GM23248 (cell line): ENCODE data around the gene SHANK2. TPM values are rescaled to one million over a fixed set of nuclear protein-coding genes. Genes with fewer than 3 reads are reported as not detected.

Experiments used
- DNase-seq: peaks from one replicate; pipeline ENCODE4 v3.0.0-alpha.2; 2015
- H2AFZ ChIP-seq: fragments of 200-600 bp; sonication (generic); 2 replicates; pipeline ENCODE4 v1.6.1; 2016; ENCODE audit warnings: antibody characterized with exemption
- H3F3A ChIP-seq: fragments of 200-600 bp; sonication (generic); 2 replicates; pipeline ENCODE4 v1.6.1; 2016; ENCODE audit warnings: mild to moderate bottlenecking, antibody characterized with exemption, mixed run types; ENCODE audit not compliant: insufficient read depth
- H3K27ac ChIP-seq: fragments of 200-600 bp; sonication (generic); 2 replicates; pipeline ENCODE4 v1.5.1; 2016; ENCODE audit warnings: mild to moderate bottlenecking
- H3K27me3 ChIP-seq: fragments of 200-600 bp; sonication (generic); replicated peaks from 2 replicates; pipeline ENCODE4 v1.6.1; 2016; ENCODE audit warnings: mild to moderate bottlenecking; ENCODE audit not compliant: insufficient read depth
- H3K36me3 ChIP-seq: fragments of 200-600 bp; sonication (generic); 2 replicates; pipeline ENCODE4 v1.6.1; 2016; ENCODE audit warnings: low read depth, mild to moderate bottlenecking
- H3K4me1 ChIP-seq: fragments of 200-600 bp; sonication (generic); 2 replicates; pipeline ENCODE4 v1.6.1; 2016; ENCODE audit warnings: mild to moderate bottlenecking; ENCODE audit not compliant: insufficient read depth
- H3K4me2 ChIP-seq: fragments of 200-600 bp; sonication (generic); one replicate; pipeline ENCODE4 v1.6.1; 2016; ENCODE audit warnings: mild to moderate bottlenecking; ENCODE audit not compliant: unreplicated experiment
- H3K4me3 ChIP-seq: fragments of 200-600 bp; sonication (generic); 2 replicates; pipeline ENCODE4 v1.5.1; 2016; ENCODE audit warnings: mild to moderate bottlenecking
- H3K79me2 ChIP-seq: fragments of 200-600 bp; sonication (generic); 2 replicates; pipeline ENCODE4 v1.6.1; 2016; ENCODE audit warnings: mild to moderate bottlenecking; ENCODE audit not compliant: insufficient read depth
- H3K9ac ChIP-seq: fragments of 200-600 bp; sonication (generic); 2 replicates; pipeline ENCODE4 v1.6.1; 2016; ENCODE audit warnings: mild to moderate bottlenecking
- H3K9me2 ChIP-seq: fragments of 200-600 bp; sonication (generic); 2 replicates; pipeline ENCODE4 v1.6.1; 2016; ENCODE audit warnings: mixed run types, mild to moderate bottlenecking, moderate library complexity; ENCODE audit not compliant: insufficient read depth
- H3K9me3 ChIP-seq: fragments of 200-600 bp; sonication (generic); one replicate; pipeline ENCODE4 v1.6.1; 2017; ENCODE audit warnings: low read depth
- H4K20me1 ChIP-seq: fragments of 200-600 bp; sonication (generic); 2 replicates; pipeline ENCODE4 v1.6.0; 2016; ENCODE audit not compliant: insufficient read depth
- EZH2 ChIP-seq: fragments of 200-600 bp; sonication (generic); IDR thresholded peaks from 2 replicates; pipeline ENCODE4 v1.6.1; 2018; ENCODE audit warnings: antibody characterized with exemption, mild to moderate bottlenecking; ENCODE audit not compliant: insufficient read depth, poor library complexity, severe bottlenecking
- EZH2phosphoT487 ChIP-seq: fragments of 200-600 bp; sonication (generic); IDR thresholded peaks from 2 replicates; pipeline ENCODE4 v1.6.1; 2018; ENCODE audit warnings: antibody characterized with exemption, moderate library complexity, mild to moderate bottlenecking, low read depth; ENCODE audit not compliant: insufficient read depth
- WGBS, 2 experiments: methylation state at CpG; one replicate each; pipeline ENCODE4 v1.1.6; 2015 to 2017; ENCODE audit warnings: low lambda C conversion rate in 2 of 2, low coverage in 1 of 2; ENCODE audit errors: missing lambda C conversion rate in 2 of 2; 5-methylcytosine and 5-hydroxymethylcytosine counted together
- in situ Hi-C: fragments of 300-500 bp; cut with MboI; formaldehyde crosslinking; loops from 2 replicates; pipeline ENCODE4 v1.15.0; 2020
- polyA plus RNA-seq: library from polyadenylated mRNA; unstranded; fragments of >200 nt; fragmentation: Nextera tagmentation; extraction: Ambion mirVana; gene quantifications from 2 replicates; pipeline ENCODE4 v1.2.1, GENCODE V29; 2016
- total RNA-seq: library from RNA; depleted of rRNA; stranded (reverse); fragments of >200 nt; shearing (Covaris generic); gene quantifications from 2 replicates; pipeline ENCODE4 v1.2.3, GENCODE V29; 2014

Gene SHANK2
- total and polyA plus RNA-seq, 2 experiments from 2014 or later: 0.22 to 0.30 TPM

GRCh38 chr11:71240061-71240690 is 12.2 kb downstream of the SHANK2 start:
- in situ Hi-C loops: no loop called here
- Histone ChIP-seq H3K4me3 (peak overlapping the region; percentile 53; the same call in 1 of the 2 replicates), H4K20me1 (no peaks in the 10 kb centered on the region), H2AFZ (no peak overlapping the region), H3F3A (peaks cover 6% of the 10 kb centered on the region; the same call in 1 of the 2 replicates), H3K9ac (no peak overlapping the region), H3K9me3 (no peaks in the 10 kb centered on the region), H3K79me2 (no peaks in the 10 kb centered on the region), H3K4me1 (peaks cover 9% of the 10 kb centered on the region; the same call in 1 of the 2 replicates), H3K9me2 (no peaks in the 10 kb centered on the region), H3K4me2 (no peak overlapping the region), H3K36me3 (no peaks in the 10 kb centered on the region), H3K27me3 (peaks cover 13% of the 10 kb centered on the region; the same call in 1 of the 2 replicates), H3K27ac (no peak overlapping the region; the same call in 1 of the 2 replicates)
- TF ChIP-seq EZH2phosphoT487: no peak
- no peak for TF ChIP-seq EZH2
- WGBS, 2 experiments: 57 to 59% methylated on average over 12 of the region's 12 CpGs
- no peak for DNase-seq

- in situ Hi-C loops: no loop called here
- no peak overlapping the region for H3K9ac ChIP-seq
- no peaks in the 10 kb centered on the region for H3K9me2 ChIP-seq
- DNase-seq: no peak
- TF ChIP-seq EZH2phosphoT487 (no peak), EZH2 (no peak)
- no peaks in the 10 kb centered on the region for H4K20me1 ChIP-seq
- no peak overlapping the region for H3K4me2 ChIP-seq
- no peaks in the 10 kb centered on the region for H3K79me2 ChIP-seq
- H3F3A ChIP-seq: peaks cover 6% of the 10 kb centered on the region; the same call in 1 of the 2 replicates
- no peak overlapping the region for H3K4me3 ChIP-seq
- H3K9me3 ChIP-seq: no peaks in the 10 kb centered on the region
- 52 to 59% methylated on average over 7 of the region's 7 CpGs for WGBS, 2 experiments
- no peak overlapping the region for H2AFZ ChIP-seq
- no peaks in the 10 kb centered on the region for H3K36me3 ChIP-seq
- H3K27me3 ChIP-seq: peaks cover 13% of the 10 kb centered on the region; the same call in 1 of the 2 replicates
- H3K4me1 ChIP-seq: peaks cover 9% of the 10 kb centered on the region; the same call in 1 of the 2 replicates
- no peak overlapping the region for H3K27ac ChIP-seq
These were observed 12.8 kb downstream of the SHANK2 start for GRCh38 chr11:71239581-71239980.

- Histone ChIP-seq H3K27ac (no peak overlapping the region), H3F3A (peaks cover 6% of the 10 kb centered on the region; the same call in 1 of the 2 replicates), H3K27me3 (peaks cover 13% of the 10 kb centered on the region; the same call in 1 of the 2 replicates), H3K4me1 (peaks cover 9% of the 10 kb centered on the region; the same call in 1 of the 2 replicates), H2AFZ (no peak overlapping the region), H3K9ac (no peak overlapping the region), H3K4me2 (no peak overlapping the region), H3K4me3 (no peak overlapping the region), H3K9me2 (no peaks in the 10 kb centered on the region), H3K9me3 (no peaks in the 10 kb centered on the region), H3K36me3 (no peaks in the 10 kb centered on the region), H3K79me2 (no peaks in the 10 kb centered on the region), H4K20me1 (no peaks in the 10 kb centered on the region)
- no peak for DNase-seq
- no peak for TF ChIP-seq EZH2
- no peak for TF ChIP-seq EZH2phosphoT487
- in situ Hi-C loops: no loop called here
- 70 to 82% methylated on average over 7 of the region's 7 CpGs for WGBS, 2 experiments
These were observed 13.4 kb downstream of the SHANK2 start for GRCh38 chr11:71238941-71239340.

GRCh38 chr11:71238285-71238875 is 14.0 kb downstream of the SHANK2 start:
- Histone ChIP-seq H3K4me1 (peaks cover 9% of the 10 kb centered on the region; the same call in 1 of the 2 replicates), H2AFZ (no peak overlapping the region), H3K79me2 (no peaks in the 10 kb centered on the region), H3K27ac (no peak overlapping the region), H3K9me3 (no peaks in the 10 kb centered on the region), H3K4me3 (no peak overlapping the region), H3K36me3 (no peaks in the 10 kb centered on the region), H3F3A (peaks cover 6% of the 10 kb centered on the region; the same call in 1 of the 2 replicates), H4K20me1 (no peaks in the 10 kb centered on the region), H3K9ac (no peak overlapping the region), H3K9me2 (no peaks in the 10 kb centered on the region), H3K27me3 (peaks cover 13% of the 10 kb centered on the region; the same call in 1 of the 2 replicates), H3K4me2 (no peak overlapping the region)
- in situ Hi-C loops: no loop called here
- WGBS, 2 experiments: 70 to 74% methylated on average over 8 of the region's 8 CpGs
- TF ChIP-seq EZH2phosphoT487: no peak
- no peak for TF ChIP-seq EZH2
- DNase-seq: no peak
